KMS-11 (cell line): ENCODE measurements around the gene SPACA6.
"Not testable (repeated sequence)": the region's sequence is repeated elsewhere in the genome, so short reads cannot be mapped to it uniquely, and the experiment has no call there.

Experiments
- H2AFZ ChIP-seq: fragments of 200-600 bp; sonication (generic); 2 replicates; pipeline ENCODE4 v1.6.1; 2016; ENCODE audit warnings: antibody characterized with exemption, mixed run types, low read depth
- H3K27ac ChIP-seq: fragments of 200-600 bp; sonication (generic); 2 replicates; pipeline ENCODE4 v1.6.1; 2016; ENCODE audit warnings: mild to moderate bottlenecking, mixed run types
- H3K27me3 ChIP-seq: fragments of 200-600 bp; sonication (generic); 2 replicates; pipeline ENCODE4 v1.6.1; 2017; ENCODE audit warnings: mild to moderate bottlenecking, low read depth, mixed run types, moderate library complexity; ENCODE audit not compliant: insufficient read depth
- H3K36me3 ChIP-seq: fragments of 200-600 bp; sonication (generic); 2 replicates; pipeline ENCODE4 v1.6.1; 2017; ENCODE audit warnings: mild to moderate bottlenecking, mixed run types; ENCODE audit not compliant: insufficient read depth
- H3K4me1 ChIP-seq: fragments of 200-600 bp; sonication (generic); 2 replicates; pipeline ENCODE4 v1.6.1; 2016; ENCODE audit warnings: mild to moderate bottlenecking, low read depth, mixed run types; ENCODE audit not compliant: poor library complexity, severe bottlenecking
- H3K4me2 ChIP-seq: fragments of 200-600 bp; sonication (generic); 2 replicates; pipeline ENCODE4 v1.7.0; 2016; ENCODE audit warnings: mild to moderate bottlenecking, mixed run types
- H3K4me3 ChIP-seq: fragments of 200-600 bp; sonication (generic); IDR thresholded peaks from 2 replicates; pipeline ENCODE4 v1.6.1; 2017; ENCODE audit warnings: low read depth, low read length, mixed read lengths; ENCODE audit not compliant: insufficient read depth
- H3K79me2 ChIP-seq: fragments of 200-600 bp; sonication (generic); 2 replicates; pipeline ENCODE4 v1.6.1; 2016; ENCODE audit warnings: low read depth, mixed run types; ENCODE audit not compliant: insufficient read depth
- H3K9ac ChIP-seq: fragments of 200-600 bp; sonication (generic); 2 replicates; pipeline ENCODE4 v1.6.1; 2016; ENCODE audit warnings: mild to moderate bottlenecking, mixed run types
- H4K20me1 ChIP-seq: fragments of 200-600 bp; sonication (generic); 2 replicates; pipeline ENCODE4 v1.6.1; 2016; ENCODE audit warnings: mild to moderate bottlenecking, mixed run types; ENCODE audit not compliant: insufficient read depth
- CTCF ChIP-seq: fragments of 200-600 bp; sonication (generic); conservative IDR thresholded peaks from 2 replicates; pipeline ENCODE4 v1.6.1; 2017; ENCODE audit warnings: low read depth, mild to moderate bottlenecking, antibody characterized with exemption, low read length, moderate library complexity, mixed read lengths

Gene SPACA6, protein sequence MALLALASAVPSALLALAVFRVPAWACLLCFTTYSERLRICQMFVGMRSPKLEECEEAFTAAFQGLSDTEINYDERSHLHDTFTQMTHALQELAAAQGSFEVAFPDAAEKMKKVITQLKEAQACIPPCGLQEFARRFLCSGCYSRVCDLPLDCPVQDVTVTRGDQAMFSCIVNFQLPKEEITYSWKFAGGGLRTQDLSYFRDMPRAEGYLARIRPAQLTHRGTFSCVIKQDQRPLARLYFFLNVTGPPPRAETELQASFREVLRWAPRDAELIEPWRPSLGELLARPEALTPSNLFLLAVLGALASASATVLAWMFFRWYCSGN

DNA sequence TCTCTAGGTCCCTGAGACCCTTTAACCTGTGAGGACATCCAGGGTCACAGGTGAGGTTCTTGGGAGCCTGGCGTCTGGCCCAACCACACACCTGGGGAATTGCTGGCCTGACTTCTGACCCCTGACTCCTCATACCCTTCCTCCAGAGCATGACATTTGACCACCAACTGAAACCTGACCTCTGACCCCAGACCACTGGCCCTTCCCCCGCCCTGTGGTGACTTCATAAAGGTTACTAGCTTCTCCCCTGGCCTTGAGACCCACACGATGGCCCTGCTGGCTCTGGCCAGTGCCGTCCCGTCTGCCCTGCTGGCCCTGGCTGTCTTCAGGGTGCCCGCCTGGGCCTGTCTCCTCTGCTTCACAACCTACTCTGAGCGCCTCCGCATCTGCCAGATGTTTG, at the start of gene SPACA6:
Gene SPACA6, plus strand, starts transcription at position 71 of the 400 bp plus-strand sequence. Its CDS starts 197 bp downstream, at position 268.
- Histone ChIP-seq H2AFZ (no peak within 1 kb of the TSS), H3K9ac (no peak within 1 kb of the TSS), H4K20me1 (no peaks in the 10 kb centered on the region), H3K79me2 (no peaks in the 10 kb centered on the region), H3K4me2 (no peak within 1 kb of the TSS), H3K4me3 (no peak within 1 kb of the TSS), H3K4me1 (no peaks in the 10 kb centered on the region), H3K36me3 (no peaks in the 10 kb centered on the region), H3K27ac (no peak within 1 kb of the TSS), H3K27me3 (peaks cover 3% of the 10 kb centered on the region; the same call in 1 of the 2 replicates)
- TF ChIP-seq CTCF: no peak

DNA sequence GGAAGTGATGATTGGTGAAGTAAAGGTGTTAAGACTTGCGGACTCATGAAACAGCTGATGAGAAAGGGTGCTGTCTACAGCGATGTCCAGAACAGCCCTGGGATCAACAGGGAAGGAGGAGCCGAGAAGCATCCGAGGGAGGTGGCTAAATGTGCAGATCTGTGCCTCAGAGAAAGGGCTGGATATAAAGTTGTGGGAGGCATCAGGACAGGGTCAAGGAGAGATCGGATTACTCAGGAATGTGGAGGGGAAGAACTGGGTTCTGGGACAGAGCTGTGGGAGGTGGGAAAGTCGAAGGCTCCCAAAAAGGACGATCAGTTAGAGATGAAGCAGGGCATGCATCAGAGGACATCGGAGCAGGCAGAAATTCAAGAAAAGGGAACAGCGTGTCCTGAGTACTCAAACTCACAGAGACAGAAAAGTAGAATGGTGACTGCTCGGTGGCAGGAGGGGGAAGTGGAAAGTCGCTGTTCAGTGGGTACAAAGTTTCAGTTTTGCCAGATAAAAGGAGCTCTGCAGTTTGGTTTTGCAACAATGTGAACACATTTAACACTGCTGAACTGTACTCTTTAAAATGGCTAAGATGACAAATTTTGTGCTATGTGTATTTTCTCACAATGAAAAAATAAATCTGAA, 48.4 kb upstream of the SPACA6 start:
- no peak overlapping the region for H3K4me2 ChIP-seq

GRCh38 chr19:51646730-51647129, 46.4 kb upstream of the SPACA6 start, which contains the start of gene SIGLEC14:
Gene SIGLEC14 (minus strand): TSS chr19:51646825. CDS start chr19:51646759, 66 bp downstream.
- H3K27me3 ChIP-seq: not testable (repeated sequence)

More for the DNA sequence above, 48.4 kb upstream of the SPACA6 start:
- no peak for TF ChIP-seq CTCF
- Histone ChIP-seq H3K27me3 (no peaks in the 10 kb centered on the region), H3K4me3 (no peak overlapping the region), H4K20me1 (no peaks in the 10 kb centered on the region), H3K36me3 (no peaks in the 10 kb centered on the region), H3K27ac (no peak overlapping the region), H2AFZ (no peak overlapping the region), H3K4me1 (no peaks in the 10 kb centered on the region), H3K9ac (no peak overlapping the region), H3K79me2 (no peaks in the 10 kb centered on the region)

DNA sequence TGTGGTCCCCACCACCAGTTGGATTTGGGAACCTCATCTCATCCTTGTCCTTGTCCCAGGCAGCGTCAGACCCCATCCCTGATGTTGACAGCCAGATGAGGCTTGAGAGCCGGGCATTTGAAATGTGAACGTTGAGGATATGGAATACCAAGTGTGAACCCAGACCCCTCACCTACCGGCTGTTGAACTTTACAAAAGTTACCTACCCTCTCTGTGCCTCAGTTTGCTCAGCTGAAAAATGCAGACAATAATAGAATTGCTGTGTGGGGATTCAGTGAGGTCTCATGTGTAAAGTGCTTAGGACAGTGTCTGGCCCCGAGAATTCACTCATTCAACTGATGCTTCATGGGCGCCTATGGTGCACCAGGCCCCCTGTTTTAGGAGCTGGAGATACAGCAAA, 45.8 kb upstream of the SPACA6 start:
- H3K4me1 ChIP-seq: no peaks in the 10 kb centered on the region
- TF ChIP-seq CTCF: no peak
- H3K4me3 ChIP-seq: no peak overlapping the region
- no peak overlapping the region for H3K27ac ChIP-seq
- no peaks in the 10 kb centered on the region for H3K79me2 ChIP-seq
- H3K36me3 ChIP-seq: no peaks in the 10 kb centered on the region
- H3K27me3 ChIP-seq: no peaks in the 10 kb centered on the region
- H2AFZ ChIP-seq: no peak overlapping the region
- H3K9ac ChIP-seq: no peak overlapping the region
- H3K4me2 ChIP-seq: no peak overlapping the region
- no peaks in the 10 kb centered on the region for H4K20me1 ChIP-seq

More at GRCh38 chr19:51646730-51647129, 46.4 kb upstream of the SPACA6 start, which contains the start of gene SIGLEC14:
- not testable (repeated sequence) for H4K20me1 ChIP-seq, H3K27ac ChIP-seq, H3K4me3 ChIP-seq, H2AFZ ChIP-seq, H3K79me2 ChIP-seq, H3K4me2 ChIP-seq, H3K36me3 ChIP-seq, H3K4me1 ChIP-seq, H3K9ac ChIP-seq
